GM19397 (cell line): ENCODE results near the gene ADARB2.
"Not testable (repeated sequence)": the region's sequence is repeated elsewhere in the genome, so short reads cannot be mapped to it uniquely, and the experiment has no call there.

Experiments used
- ATAC-seq: cut with Tn5 transposase; IDR thresholded peaks from one replicate; pipeline ENCODE4 v1.9.1; 2021; ENCODE audit warnings: mild to moderate bottlenecking, moderate library complexity; ENCODE audit not compliant: unreplicated experiment

ADARB2 gene

DNA sequence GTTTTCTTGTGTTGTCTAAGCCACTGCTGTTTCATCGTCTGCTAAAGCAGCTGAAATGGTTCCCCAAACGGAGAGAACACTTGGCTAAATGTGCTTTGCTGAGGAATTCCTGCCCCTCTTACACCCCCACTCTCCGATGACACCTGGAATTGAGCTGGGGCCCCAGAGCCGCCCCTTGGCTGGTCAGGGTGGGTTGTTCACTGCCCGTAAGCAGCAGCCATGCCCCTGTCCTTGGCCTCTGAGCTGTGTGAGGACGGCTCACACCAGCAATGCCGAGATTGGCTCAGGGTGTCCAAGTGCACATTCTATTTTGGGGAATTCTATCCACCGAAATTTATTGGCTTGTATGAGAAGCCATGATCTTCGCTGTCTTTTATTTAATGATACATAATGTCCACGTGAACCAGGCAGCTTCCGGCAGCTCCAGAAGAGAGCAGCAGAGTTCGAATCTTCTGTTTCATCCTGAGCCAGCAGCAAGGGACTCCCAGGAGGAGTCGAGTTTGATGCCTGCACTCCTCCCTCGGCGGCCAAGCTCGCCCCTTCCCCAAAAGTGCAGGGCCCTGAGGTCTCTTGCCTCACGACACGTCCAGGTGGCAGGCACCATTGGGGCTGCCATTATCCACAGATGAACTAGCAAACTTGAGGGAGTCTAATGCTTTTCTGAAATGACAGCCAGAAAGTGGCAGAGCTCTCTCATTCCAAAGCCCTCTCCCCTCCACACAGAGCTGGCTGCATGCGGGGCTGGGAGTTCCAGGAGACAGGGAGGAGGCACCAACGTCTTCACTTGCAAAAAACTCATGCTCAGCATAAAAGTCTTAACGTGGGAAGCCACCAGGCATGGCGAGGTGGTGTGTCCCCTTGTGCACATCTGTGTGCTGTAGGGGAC, 567.1 kb downstream of the ADARB2 start:
- ATAC-seq = no peak

DNA sequence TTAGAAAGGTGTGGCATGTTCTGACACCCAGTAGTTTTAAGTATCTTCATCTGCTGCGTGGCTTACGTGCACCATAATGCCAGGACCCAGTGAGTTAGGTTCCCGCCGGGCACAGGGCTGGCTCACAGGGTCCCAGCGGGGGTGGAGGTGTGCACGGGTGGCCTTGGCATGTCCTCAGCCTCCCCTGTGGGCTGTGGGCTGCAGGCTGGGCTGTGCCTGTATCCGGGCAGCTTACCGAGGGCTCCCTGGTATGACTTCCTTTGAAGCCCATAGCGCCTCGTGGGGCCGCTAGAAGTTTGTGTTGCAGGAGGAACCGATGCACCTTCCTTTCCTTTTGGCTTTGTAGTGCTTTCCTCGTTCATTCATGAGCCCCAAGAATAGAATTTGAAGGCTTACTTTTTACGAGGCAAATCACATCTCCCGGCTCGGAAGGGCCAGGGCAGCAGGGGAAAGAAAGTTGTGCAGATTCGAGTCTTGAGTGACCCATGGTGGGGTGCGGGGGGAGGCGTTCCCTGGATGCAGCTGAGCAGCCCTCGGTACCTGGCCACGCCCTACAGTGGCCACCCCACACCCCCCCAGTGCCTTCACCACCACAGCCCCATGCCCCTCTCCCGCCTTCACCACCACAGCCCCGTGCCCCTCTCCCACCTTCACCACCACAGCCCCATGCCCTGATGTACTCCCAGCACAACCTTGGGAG, 568.0 kb downstream of the ADARB2 start:
- ATAC-seq = no peak

DNA sequence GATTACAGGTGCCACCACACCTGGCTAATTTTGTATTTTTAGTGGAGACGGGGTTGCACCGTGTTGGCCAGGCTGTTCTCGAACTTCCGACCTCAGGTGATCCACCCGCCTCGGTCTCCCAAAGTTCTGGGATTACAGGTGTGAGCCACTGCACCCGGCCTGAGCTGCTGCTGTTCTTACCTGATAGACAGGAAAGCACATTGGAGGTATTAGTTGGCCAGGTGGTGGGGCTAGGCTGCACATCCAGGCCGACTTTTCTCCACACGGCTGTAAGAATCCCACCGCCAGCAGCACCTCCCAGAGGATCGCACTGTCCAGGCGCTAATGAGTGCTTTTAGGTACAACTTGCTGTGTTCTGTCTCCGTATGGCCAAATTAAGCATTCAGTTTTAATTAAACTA, 568.6 kb downstream of the ADARB2 start:
- no peak for ATAC-seq

DNA sequence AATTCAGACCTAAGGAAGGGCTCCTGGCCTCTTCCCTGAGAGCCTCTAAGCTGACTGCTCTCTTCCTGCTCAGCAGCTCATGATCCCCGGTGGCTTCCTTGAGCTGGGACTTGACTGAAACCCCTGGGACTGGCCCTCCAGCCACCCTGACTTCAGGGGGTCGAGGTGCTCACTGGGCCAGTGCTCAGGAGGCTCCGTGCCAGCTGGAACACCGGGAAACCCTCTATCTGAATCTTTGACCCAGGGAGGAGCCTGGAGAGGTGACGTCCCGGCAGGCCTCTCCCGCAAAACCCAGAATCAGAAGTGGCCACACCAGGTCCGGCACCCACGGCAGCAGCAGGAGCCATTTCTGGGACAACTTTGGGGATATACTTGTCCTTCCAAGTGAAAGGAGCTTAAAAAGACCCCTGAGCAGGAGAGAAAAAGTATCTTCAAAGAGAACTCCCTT, 570.5 kb downstream of the ADARB2 start:
- no peak for ATAC-seq

DNA sequence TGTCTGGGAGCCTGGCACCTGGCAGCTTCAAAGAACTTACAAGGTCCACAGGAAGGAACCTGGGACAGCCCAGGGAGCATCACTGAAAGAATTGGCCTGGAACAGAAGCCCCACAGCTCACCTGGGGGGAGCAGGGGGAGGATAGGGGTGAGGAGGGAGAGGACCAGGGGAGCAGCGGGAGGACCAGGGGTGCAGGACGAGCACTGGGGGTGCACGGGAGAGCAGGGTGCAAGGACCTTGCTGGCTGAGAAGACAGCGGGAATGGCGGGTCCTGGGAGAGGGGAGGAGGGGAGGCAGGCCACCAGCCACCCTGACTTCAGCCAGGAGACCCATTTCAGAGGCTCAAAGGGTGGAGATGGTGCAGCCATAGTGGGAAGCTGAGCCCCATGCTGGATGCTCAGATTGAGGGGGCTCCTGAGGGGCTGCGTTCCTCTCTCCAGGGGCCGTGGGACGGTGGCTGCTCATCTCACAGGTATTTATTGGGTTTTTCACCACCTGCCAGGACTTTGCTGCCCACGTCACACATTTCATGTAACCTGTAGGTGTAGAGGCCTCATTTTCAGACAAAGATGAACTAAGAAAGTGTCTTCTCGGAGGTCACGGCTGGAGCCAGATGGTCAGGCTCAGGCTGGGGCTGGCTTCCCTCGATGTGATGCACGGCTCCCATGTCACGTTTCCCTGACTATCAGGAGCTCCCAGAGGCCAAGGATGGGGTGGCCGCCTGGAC, 571.1 kb downstream of the ADARB2 start:
- no peak for ATAC-seq

DNA sequence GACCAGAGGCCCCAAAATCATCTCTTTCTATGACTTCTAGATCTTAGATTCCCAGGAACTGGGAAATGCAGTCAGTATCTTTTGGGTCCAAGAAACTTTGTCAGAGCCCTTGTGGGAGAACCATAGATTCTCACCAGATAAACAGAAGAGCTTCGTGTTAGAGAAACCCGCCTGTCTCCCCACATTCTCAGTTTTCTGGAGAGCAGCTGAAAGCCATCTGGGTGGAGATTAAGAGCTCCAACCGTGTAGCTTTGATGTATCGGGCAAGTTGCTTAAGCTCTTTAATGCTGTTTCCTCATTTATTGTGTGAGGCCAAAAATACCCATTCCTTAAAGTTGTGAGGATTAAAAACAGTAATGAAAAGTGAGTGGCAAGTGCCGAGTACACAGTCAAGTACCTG, 573.5 kb downstream of the ADARB2 start:
- ATAC-seq = no peak

DNA sequence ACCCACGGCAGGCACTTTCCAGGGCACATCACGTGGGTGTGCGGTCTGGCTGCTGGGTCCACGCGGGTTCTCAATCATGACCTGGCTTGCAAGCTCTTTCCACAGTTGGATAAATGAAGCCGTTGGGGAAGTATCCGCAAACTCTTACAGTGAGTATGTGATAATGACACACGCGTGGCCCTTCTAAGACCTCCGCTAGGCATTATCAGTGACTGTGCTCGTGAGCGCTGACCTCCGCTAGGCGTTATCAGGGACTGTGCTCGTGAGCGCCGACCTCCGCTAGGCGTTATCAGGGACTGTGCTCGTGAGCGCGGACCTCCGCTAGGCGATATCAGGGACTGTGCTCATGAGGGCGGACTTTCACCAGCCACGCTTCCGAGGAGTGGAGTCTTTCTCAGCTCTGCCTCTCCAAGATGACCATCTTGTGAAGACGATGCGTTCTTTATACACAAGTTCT, 574.1 kb downstream of the ADARB2 start:
- ATAC-seq = no peak

DNA sequence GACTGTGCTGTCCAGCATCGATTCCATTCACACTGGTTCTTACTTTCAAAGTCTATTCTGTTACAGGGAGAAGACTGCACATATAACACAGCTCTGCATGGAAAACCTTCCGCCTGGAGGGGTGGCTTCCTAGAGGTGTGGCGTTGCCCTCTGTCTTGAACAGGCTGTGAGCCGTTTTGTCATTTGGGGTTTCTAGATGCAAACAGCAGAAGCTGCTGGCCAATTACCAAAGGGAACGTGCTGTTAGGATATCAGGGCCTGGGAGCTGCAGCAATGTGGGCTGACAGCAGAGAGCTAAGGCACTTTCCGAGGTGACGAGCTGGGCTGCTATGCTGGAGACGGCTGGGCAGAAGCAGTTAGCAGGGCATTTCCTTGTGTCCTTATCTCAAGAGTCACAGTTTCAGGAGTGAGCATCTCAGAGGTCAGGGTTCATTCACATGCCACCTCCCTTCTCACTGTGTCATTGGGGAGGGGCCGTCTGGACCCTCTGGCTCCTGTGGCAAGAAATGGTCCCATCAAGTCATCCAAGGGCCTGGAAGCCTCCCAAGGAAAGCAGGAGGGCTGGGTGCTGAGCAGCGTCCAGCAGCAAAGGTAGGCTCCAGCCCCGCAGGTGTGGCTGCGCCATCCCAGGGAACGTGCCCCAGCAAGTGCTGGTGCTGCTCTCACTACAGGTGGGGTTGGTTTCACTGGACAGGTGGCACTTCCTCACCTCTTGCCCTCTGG, 574.7 kb downstream of the ADARB2 start:
- ATAC-seq = no peak

DNA sequence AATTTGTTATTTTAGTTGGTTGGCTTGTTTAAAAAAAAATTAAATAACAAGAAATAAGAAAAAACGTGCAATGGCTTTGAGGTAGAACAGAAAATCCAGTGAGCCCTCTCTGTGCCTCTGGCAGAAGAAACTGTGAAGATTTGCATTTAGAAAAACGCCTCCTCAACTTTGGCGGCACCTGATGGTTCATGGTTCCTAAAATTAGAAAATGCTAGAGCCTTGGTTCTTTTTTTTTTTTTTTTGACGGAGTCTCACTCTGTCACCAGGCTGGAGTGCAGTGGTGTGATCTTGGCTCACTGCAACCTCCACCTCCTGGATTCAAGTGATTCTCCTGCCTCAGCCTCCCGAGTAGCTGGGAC, 576.0 kb downstream of the ADARB2 start:
- not testable (repeated sequence) for ATAC-seq

DNA sequence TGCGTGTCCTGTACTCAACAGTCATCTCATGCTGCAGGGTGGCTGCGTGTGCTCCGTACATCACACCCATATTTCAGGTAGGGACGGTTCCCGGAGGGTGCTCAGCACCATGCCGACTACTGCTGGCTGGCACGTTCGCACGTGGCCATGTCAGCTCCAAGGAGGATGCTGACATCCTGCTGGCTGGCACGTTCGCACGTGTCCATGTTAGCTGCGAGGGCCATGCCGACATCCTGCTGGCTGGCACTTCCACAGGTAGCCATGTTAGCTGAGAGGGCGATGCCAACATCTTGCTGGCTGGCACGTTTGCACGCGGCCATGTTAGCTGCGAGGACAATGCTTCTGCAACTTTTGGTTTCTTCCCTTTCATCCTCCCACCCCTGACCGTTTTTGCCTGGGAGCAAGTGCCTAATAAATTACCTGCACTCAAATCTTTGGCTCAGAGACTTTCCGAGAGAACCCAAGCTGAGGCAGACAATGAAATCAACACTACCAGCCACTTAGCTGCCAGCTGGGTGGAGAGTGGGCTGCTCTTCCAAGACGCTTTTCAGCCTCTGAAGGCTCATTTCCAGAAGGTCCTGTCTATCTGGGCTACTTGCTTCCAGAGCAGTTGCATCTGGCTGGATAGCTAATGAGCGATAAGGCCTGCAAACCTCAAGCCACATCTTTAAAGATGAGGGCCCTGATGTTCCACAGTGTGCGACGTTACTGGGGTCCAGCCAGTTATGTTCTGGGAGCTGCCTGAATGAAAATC, 576.6 kb downstream of the ADARB2 start:
- ATAC-seq = no peak

DNA sequence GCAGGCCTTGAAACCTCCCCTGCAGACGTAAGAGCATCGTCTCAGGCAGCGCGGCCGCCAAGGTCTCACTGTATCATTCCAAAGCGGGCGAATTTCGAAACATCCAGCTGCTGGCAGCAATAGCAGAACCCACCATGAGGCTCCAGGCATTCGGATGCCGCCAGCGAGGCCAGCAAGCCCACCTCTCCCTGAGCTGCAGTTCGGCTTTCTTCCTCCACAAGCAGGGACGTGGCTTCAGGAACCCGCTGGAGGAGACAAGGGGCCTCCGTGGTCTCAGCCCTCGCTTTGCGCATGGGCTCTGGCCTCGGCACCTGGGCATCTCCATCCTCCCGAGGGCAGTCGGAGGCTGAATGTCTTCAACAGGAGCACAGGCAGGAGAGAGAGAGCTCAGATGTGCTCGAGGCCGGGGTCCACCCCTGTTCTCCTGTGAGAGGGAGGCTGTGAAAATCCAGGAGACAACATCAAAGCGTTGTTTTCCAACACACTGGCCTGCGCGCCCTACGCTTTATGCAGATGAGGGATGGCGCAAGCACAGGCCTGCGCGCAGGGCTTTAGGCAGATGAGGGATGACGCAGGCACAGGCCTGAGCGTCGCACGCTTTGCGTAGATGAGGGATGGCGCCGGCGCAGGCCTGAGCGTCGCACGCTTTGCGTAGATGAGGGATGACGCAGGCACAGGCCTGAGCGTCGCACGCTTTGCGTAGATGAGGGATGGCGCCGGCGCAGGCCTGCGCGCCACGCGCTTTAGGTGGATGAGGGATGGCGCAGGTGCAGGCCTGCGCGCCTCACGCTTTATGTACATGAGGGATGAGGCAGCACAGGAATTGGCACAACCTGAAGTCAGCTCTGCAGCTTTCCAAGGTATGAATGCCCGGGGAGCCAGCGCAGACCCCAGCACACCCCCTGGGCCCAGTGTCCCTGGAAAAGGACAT, 577.9 kb downstream of the ADARB2 start:
- ATAC-seq = no peak

DNA sequence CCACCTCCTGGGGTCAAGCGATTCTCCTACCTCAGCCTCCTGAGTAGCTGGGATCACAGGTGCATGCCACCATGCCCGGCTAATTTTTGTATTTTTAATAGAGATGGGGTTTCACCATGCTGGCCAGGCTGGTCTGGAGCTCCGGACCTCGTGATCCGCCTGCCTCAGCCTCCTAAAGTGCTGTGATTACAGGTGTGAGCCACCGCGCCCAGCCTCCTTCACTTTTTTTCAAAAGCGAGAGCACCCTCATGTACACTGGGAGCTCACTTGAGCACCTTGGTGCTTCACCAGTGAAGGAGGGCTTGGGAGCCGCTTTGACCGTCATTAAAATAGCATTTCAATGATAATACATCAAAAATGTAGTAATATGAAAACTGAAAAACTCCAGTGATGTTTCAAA, 578.8 kb downstream of the ADARB2 start:
- ATAC-seq = not testable (repeated sequence)

DNA sequence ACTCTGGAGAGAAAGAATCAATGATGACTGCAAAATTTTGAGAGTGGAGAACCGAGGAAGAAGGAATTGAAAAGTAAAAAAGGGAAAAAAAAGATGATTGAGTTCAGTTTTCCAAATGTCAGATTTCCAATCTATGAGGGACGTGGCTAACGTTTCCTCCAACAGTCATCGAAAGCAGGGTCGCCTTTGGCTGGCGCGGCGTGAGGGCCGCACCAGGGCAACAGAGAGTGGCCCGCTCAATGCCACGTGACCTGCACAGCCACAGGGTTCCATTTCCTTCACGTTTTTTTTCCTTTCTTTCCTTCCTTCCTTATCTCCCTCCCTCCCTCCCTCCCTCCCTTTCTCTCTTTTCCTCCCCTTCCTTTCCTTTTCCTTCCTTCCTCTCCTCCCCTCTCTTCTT, 579.3 kb downstream of the ADARB2 start:
- ATAC-seq = no peak

DNA sequence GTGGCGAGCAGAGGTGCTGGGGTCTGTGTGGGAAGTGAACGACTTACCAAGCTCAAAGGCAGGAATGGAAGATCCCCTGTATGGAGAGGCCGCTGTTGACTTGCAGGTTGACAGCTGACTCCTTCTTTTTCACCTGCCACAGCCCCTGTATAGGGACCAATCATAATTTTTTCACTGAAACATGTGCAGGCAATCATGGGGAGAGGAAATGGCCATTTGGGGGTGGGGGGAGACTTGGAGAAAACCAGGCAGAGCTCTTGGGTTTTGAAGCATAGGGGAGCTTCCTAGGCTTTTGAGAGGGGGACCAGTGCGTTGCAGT, 579.8 kb downstream of the ADARB2 start:
- ATAC-seq = no peak

DNA sequence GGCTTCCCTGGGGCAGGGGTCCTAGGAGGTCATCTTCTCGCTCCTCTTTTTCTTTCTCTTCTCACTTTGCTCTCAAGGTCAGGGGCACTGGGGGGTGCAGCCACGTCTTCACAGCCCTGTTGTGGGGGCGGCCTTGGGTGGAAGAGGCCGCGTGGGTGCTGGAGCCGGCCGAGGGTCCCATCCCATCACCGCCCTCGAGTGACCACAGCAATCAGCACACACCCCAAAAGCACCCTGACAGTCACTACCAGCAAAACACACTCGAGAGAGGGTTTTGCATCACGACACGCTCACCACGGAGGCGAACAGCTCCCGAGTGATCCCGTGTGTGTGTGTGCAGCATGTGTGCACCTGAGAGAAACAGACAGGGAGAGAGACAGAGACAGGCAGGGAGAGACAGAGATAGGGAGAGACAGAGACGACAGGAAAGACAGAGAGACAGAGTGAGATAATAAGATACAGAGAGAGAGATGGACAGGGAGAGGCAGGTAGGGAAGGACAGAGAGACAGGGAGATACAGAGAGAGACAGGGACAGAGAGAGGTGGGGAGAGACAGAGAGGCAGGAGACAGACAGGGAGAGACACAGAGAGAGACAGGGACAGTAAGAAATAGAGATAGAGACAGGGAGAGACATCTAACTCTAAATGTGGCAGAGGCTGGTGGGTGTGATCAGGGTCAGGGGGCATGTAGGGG, 580.3 kb downstream of the ADARB2 start:
- ATAC-seq = no peak

DNA sequence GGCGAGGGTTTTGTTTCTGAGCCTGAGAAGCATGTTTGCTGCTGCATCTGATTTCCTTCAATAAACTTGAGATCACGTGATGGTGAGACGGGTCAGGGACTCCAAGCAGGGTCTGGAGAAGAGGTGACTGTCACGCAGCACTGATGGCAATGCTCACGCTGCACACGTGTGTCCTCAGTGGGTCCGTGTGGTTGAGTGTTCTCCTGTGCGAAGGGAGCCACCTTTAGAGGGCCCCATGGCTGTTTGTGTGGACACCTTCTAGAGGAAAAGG, 580.8 kb downstream of the ADARB2 start:
- ATAC-seq = no peak

DNA sequence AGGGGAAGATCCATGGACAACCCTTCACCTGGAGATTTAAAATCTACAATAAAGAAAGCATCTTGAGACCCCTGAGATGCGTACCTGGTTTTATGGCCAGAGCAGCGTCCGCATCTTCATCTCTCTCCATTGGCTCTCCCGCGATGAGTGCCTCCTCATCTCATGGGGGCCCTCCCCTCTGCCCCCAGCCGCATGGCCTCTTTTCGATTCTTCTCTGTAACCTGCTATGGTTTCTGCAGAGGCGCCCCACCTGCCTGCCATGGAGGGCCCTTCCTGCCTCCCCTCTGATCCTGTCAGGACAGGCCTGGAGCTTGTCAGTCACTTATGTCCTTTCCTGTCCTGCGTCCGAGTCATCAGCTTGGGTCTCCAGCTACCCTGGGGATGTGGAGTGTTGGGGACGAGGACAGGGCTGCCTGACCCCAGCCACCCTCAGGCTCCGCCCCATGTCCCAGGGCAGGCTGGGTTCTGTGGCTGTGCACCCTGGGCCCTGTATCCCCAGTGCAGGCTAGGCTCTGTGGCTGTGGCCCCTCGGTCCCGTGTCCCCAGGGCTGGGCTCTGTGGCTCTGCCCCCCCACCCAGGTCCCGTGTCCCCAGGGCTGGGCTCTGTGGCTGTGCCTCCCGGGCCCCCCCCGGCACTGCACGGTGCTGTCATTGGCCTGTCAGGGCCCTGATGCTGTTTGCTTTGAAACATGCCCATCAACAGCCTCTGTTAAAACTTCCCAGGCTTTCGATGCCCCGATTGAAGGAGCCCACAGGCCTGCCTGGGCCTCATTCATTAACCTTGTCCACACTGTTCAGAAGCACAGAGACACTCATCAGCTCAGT, 581.3 kb downstream of the ADARB2 start:
- ATAC-seq = no peak
